NCI-H1436 (cell line): ENCODE results near the gene DENND5B.

Experiments
- DNase-seq: peaks from one replicate; lab custom pipeline; 2025; lab: John Stamatoyannopoulos, UW

The DENND5B gene

DNA sequence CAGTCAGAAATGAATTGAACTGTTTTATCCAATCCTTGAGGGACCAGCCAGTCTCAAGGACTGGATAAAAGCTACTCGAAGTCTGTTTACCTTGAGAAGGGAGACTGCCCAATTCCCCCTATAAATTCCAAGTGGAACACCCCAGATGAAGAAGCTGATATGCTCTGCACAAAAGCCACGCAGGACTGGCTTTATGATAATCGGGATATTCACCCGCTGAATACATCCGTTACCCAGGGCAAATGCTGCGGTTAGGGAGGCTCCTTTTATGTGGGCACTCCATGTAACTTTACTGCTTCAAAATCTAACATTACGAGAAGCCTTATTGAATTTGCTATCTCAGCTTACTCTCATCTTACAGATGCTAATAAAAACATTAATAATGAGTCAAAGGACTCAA, 119.1 kb downstream of the DENND5B start:
- no peak for DNase-seq

DNA sequence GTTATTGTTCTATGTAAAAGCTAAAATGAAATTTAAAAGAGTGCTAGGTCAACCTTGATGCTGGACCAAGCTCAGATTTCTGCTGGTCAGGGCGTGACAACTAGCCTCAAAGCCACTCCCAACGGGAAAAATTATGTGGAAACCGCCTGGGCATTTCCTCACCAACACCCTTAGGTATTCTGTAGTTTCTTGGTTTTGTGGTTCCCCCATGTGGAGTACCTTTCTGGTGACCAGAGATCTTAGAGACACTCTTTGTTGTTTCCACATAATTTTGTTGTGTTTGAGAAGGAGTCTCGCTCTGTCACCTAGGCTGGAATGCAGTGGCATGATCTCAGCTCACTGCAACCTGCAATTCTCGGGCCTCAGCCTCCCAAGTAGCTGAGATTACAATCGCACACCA, 119.9 kb downstream of the DENND5B start:
- no peak for DNase-seq

DNA sequence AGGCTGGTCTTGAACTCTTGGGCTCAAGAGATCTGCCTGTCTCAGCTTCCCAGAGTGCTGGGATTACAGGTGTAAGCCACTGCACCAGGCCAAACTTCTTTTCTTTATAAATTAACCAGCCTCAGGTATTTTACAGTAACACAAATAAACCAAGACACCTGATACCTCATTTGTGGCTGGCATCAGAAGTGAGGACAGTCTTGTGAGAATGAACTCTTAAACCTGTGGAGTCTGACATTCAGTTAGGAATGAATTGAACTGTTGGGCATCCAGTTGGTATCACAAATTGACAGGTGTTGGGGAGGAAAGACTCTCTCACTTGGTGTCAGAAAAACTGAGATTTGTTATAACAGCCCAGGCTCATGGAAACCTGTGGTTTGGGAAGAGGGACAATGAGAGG, 120.5 kb downstream of the DENND5B start:
- no peak for DNase-seq

DNA sequence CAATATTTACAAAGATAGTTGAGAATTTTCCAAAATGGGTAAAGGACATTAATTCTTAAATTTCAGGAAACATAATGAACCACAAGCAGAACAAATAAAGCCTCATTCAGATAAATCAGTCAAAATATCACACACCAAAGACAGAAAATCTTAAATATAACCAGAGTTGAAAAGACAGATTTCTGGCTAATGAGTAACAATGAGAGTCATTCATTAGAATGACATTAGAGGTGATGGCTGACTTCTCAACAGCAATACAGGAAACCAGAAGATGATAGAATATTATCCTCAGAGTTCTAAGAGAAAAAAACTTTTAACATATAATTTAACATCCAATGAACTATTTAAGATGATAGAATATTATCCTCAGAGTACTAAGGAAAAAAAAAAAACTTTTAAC, 124.2 kb downstream of the DENND5B start:
- no peak for DNase-seq

DNA sequence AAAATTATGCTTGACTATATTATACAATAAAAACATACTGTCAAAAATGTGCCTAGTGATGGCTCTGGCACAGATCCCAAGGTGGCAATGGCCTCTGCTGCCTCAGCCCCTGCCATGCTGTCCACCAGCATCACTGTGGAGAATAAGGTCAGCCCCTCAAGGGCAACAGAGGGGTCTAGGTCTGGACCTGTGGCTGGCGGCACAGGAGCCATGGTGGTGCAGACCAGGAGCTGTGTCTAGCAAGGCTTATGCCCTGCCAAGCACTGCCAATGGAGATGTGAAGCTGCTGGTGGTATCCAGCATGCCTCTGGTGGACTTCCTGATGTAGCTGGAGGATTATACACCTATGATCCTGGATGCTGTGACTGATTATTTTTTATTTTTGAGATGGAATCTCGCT, 125.9 kb downstream of the DENND5B start:
- DNase-seq: no peak

DNA sequence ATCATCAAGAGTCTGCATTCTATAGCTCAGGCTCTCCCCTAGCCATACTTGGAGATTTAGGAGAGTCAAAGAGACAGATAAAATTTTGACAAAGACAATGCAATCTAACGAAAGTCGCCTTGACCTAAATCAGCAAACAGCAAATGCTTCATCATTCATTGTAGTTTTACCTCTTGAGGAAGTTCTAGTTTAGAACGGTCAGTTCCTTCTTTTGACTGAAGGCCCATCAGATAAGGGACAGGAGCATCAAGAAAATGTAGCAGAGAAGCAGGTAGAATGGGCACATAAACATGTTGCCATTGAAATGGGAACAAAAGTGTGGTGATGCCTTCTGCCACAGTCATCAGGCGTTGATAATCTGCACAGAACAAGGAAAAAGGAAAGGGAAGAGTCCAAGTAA, 130.9 kb downstream of the DENND5B start:
- DNase-seq: no peak

DNA sequence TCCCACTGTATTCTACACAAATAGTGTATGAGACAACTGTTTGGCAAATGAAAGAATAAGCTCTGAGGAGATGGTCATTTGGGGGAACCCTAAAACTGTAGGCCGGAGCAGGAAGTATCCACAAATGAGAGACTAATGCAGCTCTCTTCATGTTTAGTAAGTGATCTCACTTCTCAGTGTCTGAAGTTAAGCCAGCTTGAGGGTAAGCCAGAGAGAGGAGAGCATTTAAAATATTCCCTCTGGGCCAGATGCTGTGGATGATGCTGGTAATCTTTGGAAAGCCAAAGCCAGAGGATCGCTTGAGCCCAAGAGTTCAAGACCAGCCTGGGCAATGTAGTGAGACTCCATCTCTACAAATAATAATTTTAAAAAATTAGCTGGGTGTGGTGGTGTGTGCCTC, 134.4 kb downstream of the DENND5B start:
- no peak for DNase-seq

DNA sequence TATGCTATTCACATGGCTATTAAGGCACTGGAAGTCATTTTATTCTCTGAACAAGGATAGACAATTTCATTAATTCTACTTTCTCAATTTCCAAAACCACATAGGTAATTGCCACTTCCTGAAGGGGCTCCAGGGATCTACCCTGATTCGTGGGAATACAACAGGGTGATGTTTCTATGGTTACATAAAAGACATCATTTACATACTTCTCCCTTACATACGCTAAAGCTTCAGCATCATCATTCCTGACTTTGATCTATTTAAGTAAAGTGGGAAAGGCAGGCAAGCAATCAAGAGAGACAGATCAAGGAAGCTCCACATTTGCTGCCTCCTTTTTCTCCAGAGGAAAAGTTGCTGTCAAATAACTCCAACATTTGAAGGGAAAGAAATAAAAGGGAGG, 146.2 kb downstream of the DENND5B start:
- peak; percentile 3 for DNase-seq

DNA sequence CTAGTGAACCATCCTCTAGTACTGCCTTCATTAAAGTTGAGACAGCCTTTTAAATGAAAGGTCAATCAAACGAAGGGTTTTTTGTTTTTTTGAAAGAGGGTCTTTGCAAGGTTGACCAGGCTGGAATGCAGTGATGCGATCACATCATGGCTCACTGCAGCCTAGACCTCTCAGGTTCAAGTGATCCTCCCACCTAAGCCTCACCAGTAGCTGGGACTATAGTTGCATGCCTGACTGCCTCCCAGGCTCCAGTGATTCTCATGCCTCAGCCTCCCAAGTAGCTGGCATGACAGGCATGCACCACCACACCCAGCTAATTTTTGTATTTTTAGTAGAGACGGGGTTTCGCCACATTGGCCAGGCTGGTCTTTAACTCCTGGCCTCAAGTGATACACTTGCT, 150.3 kb downstream of the DENND5B start:
- DNase-seq: no peak

DNA sequence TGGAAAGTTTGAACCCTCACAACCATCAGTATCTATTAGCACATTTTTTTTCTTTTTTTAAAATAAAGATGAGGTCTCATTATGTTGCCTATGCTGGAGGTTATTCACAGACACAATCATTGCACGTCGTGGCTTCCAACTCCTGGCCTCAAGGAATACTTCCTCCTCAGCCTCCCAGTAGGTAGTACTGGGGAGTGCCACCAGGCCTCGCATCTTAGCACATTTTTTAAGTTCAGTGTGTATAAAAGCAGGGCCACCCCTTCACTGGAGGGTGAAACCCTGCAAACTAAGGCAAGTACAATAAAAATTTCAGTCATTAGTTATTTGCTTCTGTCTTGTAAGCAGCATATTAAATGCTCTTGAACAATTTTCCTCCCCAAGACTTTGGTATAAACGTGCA, 150.8 kb downstream of the DENND5B start:
- no peak for DNase-seq

DNA sequence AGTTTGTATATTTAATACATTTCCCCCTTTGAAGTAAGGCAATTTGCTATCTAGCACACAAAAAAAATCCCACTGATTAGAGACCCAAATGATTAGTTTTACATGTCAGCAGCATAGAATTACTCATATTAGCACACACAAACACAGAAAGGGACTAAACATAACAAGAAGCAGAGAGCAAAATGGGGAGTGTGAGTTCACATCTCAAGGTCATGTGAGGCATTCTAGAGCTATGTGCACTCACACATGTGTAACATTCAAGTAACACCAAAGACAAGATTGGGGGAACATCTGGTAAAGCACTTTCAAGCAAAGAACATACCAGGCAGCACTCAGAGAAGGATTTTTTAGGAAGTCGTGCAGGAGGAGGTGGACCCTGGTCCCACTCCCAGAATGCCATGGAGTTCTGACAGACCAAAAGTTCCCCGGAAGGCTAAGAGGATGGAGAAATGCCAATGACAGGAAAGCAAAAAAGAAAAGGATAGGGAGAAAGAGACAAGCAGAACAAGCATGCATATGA, 159.2 kb downstream of the DENND5B start:
- DNase-seq: no peak

DNA sequence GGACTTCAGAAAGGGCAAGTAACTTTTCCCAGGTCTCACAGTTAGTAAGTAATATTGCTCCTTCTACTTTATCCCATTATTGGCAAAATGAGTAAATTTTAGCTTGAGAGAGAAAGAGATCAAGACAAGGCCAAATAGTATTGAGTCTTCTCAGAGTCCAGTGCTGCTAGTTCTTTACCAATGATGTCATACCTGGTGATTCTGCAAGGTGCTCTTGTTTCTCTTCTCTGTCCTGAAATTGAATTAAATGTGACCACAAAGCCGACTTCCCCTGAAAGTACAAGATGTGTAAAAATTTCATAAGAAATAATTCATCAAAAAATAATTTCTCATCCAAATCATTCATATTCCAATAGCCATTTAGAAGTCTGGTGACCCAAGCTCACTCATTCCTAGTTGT, 167.5 kb downstream of the DENND5B start:
- no peak for DNase-seq

DNA sequence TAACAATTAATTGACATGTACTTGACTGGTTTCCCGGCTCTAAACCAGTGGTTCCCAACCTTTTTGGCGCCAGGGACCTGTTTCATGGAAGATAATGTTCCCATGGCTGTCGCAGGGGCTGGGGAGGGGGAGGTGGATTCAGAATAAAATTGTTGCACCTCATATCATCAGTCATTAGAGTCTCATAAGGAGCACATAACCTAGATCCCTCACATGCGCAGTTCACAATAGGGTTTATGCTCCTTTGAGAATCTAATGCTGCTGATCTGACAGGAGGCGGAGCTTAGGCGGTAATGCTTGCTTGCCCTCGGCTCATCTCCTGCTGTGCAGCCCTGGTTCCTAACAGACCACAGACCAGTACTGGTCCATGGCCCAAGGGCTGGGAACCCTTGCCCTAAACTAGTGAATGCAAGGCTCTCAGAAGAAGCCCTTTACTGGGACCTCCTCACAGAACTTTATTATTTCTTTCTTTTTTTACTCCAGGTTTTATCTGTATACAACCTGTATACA, 178.6 kb downstream of the DENND5B start:
- no peak for DNase-seq

DNA sequence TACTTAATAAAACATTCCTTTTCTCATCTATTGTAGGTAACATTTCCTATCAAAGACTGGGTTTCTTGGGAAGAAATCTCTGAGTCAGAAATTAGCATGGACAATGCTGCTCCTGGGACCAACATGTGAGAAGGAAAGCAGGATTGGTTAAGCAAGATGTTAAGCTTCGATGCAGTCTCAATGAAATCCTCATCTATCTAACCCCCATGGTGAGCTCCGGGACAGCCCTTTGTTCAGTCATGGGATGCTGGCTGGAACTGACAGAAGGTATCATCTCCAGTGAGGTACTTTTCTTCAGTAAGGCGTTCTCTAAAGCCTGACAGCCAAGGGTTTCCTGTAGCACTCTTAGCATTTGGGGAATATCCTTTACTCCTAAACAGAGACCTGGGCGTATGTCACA, 182.2 kb downstream of the DENND5B start:
- no peak for DNase-seq

DNA sequence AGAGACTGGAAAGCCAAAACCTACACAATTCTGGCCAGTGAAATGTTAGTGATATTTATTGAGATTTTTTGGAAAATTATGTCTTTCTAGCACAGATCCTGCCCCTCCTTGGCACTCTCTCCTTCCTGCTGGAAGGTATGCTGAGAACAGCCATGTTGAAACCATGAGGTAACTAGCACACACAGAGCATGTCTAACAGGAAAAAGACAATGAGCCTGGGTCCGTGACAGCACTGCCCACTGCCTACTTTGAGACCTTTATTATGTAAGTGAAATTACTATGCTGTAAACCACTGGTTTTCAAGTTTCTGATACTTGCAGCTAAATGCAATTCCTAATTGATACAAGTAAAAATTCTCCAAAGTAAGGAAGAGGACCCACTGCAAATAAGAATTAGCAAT, 183.4 kb downstream of the DENND5B start:
- no peak for DNase-seq

DNA sequence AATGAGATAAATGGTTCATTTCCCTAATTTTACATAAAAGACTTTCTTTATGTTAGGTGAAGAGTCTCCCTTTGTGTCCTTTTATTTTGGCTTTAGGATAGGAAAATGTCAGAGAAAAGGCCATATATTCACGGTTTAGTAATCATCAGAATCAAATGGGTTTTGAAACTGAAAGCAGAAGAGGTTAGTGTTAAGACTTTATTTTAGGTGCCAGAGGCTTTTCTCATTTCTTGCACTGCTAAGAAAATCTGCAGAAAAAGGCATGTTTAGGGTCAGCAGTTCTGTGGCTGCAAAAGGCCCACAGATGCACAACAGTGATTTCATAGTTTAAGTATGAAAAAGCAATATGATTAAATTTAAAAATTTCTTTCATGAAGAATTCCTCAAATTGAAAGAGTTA, 184.6 kb downstream of the DENND5B start:
- DNase-seq: no peak

DNA sequence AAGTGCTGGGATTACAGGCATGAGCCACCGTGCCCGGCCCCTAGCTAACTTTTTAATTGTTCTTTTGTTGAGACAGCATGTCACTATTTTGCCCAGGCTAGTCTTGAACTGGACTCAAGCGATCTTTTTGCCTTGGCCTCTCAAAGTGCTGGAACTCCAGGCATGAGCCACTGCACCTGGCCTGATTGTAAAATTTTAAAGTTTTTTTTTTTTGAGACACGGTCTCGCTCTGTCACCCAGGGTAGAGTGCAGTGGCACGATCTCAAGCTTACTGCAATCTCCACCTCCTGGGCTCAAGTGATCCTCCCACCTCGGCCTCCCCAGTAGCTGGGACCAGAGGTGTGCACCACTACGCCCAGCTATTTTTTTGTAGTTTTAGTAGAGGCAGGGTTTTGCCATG, 185.9 kb downstream of the DENND5B start:
- no peak for DNase-seq

DNA sequence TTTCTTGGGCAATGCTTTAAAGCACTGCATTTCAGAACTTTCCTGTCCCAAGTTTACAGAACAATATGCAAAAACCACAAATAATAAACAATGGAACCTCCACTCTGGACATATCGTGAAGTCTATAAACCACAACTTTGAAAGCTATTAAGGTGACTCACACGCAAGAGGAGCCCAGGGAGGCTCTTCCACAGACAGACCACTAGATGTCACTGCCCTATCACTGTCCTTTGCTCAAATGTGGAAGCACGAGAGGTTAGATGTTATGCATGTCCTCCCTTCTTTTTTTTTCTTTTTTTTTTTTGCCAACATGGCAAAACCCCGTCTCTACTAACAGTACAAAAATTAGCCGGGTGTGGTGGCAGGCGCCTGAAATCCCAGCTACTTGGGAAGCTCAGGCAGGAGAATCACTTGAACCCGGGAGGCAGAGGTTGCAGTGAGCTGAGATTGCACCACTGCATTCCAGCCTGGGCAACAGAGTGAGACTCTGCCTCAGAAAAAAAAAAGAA, 187.8 kb downstream of the DENND5B start:
- peak; percentile 72 for DNase-seq

DNA sequence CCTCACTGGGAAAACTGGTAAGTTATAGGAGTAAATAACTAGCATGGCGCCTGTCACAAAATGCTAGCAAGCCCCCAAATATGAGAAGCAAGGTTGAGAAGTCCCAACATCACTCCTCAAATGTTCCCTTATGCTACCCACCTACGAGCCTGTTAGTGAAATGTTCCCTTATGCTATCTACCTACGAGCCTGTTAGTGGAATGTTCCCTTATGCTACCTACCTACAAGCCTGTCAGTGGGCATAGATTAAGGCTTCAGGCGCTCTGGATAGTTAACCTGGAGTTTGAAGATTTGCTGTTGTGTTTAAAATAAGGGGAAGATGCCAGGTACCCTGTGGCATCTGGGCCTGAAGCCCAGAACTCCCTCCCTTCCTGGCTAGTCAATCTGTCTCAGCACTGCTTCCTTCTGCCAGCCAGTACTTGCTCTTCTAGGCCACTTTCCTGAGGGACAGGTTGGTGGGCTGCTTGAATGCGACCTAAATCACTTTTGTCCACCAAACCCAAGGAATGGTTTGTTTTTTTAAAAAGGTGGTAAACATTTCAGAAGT, 197.9 kb downstream of the DENND5B start:
- DNase-seq: no peak

DNA sequence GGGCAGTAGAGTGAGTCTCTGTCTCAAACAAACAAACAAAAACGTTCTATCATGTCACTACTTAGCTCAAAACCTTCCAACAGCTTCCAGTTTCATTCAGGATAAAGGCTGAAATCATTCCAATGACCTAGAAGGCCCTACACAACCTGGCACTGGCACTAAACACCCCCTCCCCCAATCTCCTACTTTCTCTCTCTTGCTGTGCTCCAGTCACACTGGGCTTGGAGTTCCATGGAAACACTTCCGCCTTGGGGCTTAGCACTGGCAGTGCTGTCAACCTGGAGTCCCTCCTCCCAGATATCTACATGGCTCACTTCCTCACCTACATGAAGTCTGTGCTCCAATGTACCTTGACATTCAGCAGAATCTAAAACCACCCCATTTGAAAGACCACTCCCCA, 199.9 kb downstream of the DENND5B start:
- DNase-seq: no peak

DNA sequence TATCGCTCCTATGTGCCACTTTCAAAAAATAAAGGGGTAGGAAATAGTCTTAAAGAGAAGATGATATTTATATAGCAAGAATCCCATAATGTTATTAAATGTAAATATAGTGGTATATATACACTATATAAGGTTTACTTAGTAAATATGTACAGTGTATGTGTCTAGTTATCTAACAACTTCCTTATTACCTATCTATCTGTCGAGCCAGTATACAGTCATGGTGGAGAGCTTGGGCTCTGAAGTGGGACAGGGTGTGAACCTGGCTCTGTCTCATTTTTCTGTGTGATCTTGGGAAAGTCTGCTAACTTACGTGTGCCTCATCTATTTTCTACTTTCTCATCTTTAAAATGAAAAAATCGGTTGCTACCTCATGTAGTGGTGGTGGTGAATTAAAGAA, 202.2 kb downstream of the DENND5B start:
- no peak for DNase-seq

DNA sequence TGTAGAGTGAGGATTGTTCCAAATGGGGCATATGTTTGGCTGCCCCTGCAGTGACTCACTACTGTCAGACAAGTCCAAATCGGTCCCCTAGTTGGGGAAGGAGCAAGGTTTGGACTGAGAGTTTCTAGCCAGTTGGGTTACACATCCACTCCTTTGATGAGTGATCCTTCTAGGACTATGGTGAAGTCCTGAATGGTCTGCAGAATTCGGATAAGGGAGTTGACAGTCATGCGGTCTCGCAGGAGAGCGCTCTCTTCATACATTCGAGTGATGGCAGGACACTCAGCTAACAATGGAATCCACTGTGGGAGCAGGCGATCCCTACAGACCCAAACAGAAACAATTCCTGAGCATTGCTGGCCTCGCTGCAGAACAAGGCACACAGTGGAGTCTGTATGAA, 203.5 kb downstream of the DENND5B start:
- DNase-seq: no peak

DNA sequence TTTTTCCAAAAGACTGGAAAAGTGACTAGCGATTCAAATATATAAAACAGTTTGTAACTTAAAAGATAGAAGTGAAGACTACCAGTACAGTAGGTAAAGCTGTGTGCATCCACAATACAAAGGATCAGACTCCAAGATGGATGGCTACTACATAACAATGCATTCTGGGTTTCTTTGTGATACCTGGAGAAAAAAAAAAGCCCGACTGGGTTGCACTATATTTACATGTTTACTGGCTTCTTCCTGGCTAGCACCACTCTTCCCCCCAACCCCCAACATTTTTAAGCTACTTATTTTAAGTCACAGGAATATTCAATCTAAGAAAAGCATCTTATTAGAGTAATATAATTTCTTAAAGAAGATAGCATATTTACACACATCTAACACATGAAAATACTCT, 203.9 kb downstream of the DENND5B start:
- no peak for DNase-seq

DNA sequence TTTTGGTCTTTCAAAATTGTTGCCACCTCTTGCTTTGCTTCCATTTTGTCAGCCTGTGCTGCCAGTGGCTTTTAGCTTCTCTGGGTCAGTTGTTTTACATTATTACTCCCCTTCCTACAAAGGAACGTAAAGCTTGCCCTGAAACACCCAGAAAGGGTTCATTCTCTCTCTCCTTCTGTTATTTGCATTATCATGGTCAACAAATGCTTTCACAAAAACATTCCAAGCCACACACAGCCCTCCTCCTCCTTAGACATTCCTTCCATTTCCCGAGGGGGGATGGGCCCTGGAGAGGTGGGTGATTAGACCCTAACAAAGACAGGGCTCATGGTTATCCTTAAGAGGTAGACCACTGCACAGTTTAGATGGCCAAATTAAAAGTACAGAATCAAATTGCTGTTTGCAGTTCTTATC, 204.6 kb downstream of the DENND5B start:
- DNase-seq: no peak
